Activated CD4-positive, alpha-beta T cell treated with anti-CD3 and anti-CD28 coated beads for 36 hours (primary cell): ENCODE data around the gene CDH4. TPM values are rescaled to one million over a fixed set of nuclear protein-coding genes. Genes with fewer than 3 reads are reported as not detected.
A peak's percentile ranks its signal among the peaks of the same experiment; 100 is the strongest.

ENCODE experiments used
- ATAC-seq: fragments of 200-7000 bp; cut with Tn5 transposase; one replicate; pipeline ENCODE4 v1.10.0; 2021; ENCODE audit warnings: mild to moderate bottlenecking, moderate library complexity
- CTCF ChIA-PET: fragments of 350-600 bp; sonication (Branson Sonifier 250); formaldehyde crosslinking; loops from one replicate; lab custom pipeline; 2021; ENCODE audit warnings: antibody characterized with exemption; lab: Charles Lee
- POLR2A ChIA-PET: fragments of 350-600 bp; sonication (Branson Sonifier 250); formaldehyde crosslinking; loops from one replicate; lab custom pipeline; 2021; ENCODE audit warnings: antibody characterized with exemption, inconsistent platforms; lab: Charles Lee
- DNase-seq: peaks from one replicate; pipeline ENCODE4 v3.0.0-alpha.2; 2020
- H3K27ac Mint-ChIP-seq: one replicate; pipeline ENCODE4 v1.8.0; 2021; ENCODE audit warnings: mixed read lengths
- H3K27me3 Mint-ChIP-seq: one replicate; pipeline ENCODE4 v1.8.0; 2021; ENCODE audit warnings: mixed read lengths
- H3K36me3 Mint-ChIP-seq: one replicate; pipeline ENCODE4 v1.8.0; 2021; ENCODE audit warnings: low read depth, mixed read lengths
- H3K4me1 Mint-ChIP-seq: one replicate; pipeline ENCODE4 v1.8.0; 2021; ENCODE audit warnings: mixed read lengths
- H3K4me3 Mint-ChIP-seq: one replicate; pipeline ENCODE4 v1.8.0; 2021; ENCODE audit warnings: mild to moderate bottlenecking, moderate library complexity, mixed read lengths
- H3K9me3 Mint-ChIP-seq: one replicate; pipeline ENCODE4 v1.8.0; 2021; ENCODE audit warnings: low read depth, mixed read lengths
- intact Hi-C, 2 experiments: fragments of 100-400 bp; cut with DNase I in 1 of 2; cut with micrococcal nuclease in 1 of 2; formaldehyde crosslinking; loops; one replicate each; pipeline versions ENCODE4 v1.14.2 to v1.15.1; 2022 to 2024; cut with DNase I, micrococcal nuclease
- total RNA-seq, 2 experiments: library from RNA; stranded (reverse); gene quantifications; one replicate each; pipeline ENCODE4 v1.2.3, GENCODE V29; 2021

The CDH4 gene
- total RNA-seq, 2 experiments from 2014 or later: not detected

DNA sequence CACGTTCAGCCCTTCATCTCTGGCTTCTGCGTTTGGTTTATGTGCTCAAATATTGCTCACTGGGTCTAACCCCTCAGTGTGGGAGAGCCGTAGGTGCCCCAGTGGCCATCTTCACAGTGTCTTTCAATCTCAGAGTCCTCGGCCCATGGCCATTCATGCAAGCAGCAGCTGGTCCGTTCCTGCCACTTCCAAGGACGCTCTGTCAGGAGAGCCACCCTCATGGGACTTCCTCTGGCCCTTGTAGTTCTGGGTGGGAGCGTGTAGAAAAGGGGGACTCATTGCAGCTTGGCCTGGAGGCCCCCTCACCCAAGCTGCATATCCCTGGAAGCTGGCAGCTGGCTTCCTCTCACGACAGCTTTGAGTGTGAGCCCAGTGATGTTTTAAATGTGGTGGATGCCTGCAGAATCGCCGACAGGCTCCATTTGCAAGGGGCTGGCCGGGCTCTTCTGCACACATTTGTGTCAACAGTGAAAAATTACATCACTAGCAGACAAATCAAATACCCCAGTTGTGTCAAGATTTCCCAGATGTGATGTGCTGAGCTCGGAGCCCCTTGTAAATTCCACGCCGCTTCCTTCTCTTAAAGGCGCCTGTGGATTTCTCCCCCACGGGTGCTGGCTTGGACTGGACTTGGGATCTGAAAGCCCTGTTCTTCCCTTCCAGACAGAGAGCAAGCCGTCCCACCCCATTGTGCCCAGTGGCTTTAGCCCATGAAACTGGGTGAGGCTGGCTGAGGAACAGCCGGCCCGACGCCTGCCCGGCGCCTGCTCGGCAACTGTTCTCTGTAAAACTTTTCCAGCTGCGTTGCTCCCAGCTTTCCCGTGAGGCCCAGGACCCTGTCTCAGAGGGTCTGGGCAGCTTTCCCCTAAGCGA, 453.6 kb downstream of the CDH4 start:
- DNase-seq (no peak), ATAC-seq (no peak)
- POLR2A ChIA-PET: no interaction called here
- H3K4me3 Mint-ChIP-seq: no peak overlapping the region
- H3K9me3 Mint-ChIP-seq: no peaks in the 10 kb centered on the region
- H3K27ac Mint-ChIP-seq: no peak overlapping the region
- CTCF ChIA-PET: no interaction called here
- no peaks in the 10 kb centered on the region for H3K27me3 Mint-ChIP-seq
- intact Hi-C loops: no loop called here
- no peaks in the 10 kb centered on the region for H3K36me3 Mint-ChIP-seq
- no peaks in the 10 kb centered on the region for H3K4me1 Mint-ChIP-seq

DNA sequence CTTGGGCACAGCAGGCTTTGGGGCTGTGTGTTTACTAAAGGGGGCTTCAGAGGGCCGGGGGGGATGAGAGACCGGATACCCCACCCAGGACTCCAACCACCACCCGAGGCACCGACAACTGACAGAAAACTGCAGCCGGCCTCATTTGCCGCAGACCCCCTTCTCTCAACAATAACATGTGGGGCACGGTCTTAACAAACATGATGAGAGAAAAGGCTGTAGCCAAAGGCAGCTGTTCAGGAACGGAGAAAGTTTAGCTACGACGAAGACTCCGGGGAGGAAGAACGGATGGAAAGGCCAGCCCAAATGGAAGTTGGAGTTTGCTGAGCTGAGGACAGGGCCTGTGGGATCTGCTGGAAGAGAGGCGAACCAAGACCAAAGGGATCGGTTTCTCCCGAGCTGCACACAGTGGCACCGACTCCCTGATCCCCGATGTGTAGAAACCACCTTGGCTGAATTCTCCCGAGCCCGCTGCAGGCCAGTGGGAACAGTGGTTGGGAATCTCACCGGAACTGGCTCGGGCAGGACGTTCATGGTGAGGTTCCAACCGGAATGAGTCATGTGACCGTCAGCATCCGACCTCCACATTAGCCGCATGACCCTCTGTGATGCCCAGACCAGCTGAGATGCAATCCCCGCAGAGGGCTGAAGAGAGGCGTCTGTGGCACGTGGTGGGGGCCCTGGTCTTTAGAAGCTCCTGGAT, 454.3 kb downstream of the CDH4 start:
- no peaks in the 10 kb centered on the region for H3K4me1 Mint-ChIP-seq
- no peak overlapping the region for H3K4me3 Mint-ChIP-seq
- no peaks in the 10 kb centered on the region for H3K36me3 Mint-ChIP-seq
- ATAC-seq (no peak), DNase-seq (no peak)
- ChIA-PET CTCF (no interaction called here), POLR2A (no interaction called here)
- intact Hi-C loops: no loop called here
- H3K27me3 Mint-ChIP-seq: no peaks in the 10 kb centered on the region
- no peaks in the 10 kb centered on the region for H3K9me3 Mint-ChIP-seq
- no peak overlapping the region for H3K27ac Mint-ChIP-seq

GRCh38 chr20:61708891-61709290, 456.8 kb downstream of the CDH4 start:
- DNase-seq: no peak
- Mint-ChIP-seq H3K9me3 (no peaks in the 10 kb centered on the region), H3K27ac (no peak overlapping the region), H3K27me3 (no peaks in the 10 kb centered on the region), H3K4me1 (no peaks in the 10 kb centered on the region), H3K4me3 (no peak overlapping the region), H3K36me3 (no peaks in the 10 kb centered on the region)
- POLR2A ChIA-PET: no interaction called here
- ATAC-seq: no peak
- CTCF ChIA-PET: no interaction called here
- intact Hi-C loops: no loop called here

DNA sequence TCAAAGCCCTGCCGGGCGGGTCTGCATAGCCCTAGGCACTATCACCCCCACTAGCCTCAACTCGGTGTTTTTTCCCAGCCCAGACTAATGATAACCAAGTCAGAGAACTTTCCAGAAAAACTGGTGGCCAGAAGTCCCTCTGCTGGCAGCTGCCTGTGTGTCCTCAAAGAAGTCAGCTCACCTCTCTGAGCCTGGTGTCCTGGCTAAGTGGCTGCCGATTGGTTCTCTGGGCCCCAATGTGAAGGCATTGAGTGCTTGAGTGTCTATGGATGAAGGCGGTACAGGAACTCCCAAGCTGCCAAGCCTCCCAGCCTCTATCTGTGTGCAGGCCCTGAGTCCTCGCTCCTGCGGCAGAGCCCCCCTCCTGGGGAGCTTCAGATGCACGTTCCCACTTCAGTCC, 458.0 kb downstream of the CDH4 start:
- no peak for ATAC-seq
- Mint-ChIP-seq H3K4me1 (no peaks in the 10 kb centered on the region), H3K27ac (no peak overlapping the region), H3K36me3 (no peaks in the 10 kb centered on the region), H3K27me3 (no peaks in the 10 kb centered on the region), H3K4me3 (no peak overlapping the region), H3K9me3 (no peaks in the 10 kb centered on the region)
- ChIA-PET CTCF (no interaction called here), POLR2A (no interaction called here)
- DNase-seq: no peak
- intact Hi-C loops: no loop called here

DNA sequence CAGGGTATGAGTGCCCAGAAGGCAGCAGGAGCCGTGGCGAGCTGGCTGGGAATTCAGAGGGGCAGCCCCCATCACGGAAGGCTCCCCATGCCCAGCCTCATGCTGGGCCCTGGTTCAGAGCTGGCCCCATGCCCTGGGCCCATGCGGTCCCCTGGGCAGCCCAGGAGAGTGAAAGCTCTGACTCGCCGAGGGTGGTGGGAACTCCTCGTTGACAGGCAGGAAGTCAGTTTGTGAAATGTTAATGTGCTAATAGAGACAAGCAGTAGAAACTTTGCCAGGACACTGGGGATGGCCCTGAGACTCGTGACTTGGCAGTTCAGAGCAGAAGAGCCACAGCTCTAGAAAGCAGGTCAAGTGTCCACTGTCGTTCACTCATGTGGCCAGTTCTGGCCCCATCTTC, 460.6 kb downstream of the CDH4 start:
- Mint-ChIP-seq H3K4me3 (no peak overlapping the region), H3K9me3 (no peaks in the 10 kb centered on the region), H3K27ac (no peak overlapping the region), H3K27me3 (no peaks in the 10 kb centered on the region), H3K36me3 (no peaks in the 10 kb centered on the region), H3K4me1 (no peaks in the 10 kb centered on the region)
- no peak for ATAC-seq
- DNase-seq: no peak
- intact Hi-C loops: no loop called here
- ChIA-PET POLR2A (no interaction called here), CTCF (interaction anchor here (0.7 kb wide), 1 partner anchor 137 kb away, joined by 3 read pairs; no protein-coding TSS in a partner anchor)

DNA sequence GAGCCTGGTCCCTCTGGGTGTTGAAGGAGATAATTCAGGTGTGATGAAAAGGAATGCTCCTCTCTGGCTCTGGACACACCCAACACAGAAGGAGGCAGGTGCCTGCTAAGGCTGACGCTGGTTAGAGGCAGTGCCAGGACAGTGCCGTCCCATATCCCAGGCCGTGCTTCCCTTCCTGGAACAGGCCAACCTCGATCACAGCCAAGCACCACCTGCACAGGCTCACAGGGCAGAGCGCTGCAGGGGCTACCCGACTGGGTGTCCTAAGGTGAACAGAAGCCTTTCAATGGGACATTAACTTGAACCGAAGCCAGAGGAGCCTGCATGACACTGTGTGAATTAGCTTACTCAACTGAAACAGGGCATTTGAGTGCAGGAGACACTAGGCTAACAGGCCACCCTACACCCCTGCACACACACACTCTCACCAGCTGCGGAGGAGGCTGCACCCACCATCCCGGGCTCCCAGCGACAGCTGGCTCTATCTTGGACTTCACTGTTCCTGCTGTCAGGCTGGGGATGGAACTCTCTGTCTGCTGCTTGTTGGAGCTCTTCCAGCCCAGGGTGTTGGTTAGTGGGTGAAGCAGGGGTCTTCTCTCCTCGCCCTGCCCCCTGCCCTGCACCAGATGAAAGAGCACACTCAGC, 466.4 kb downstream of the CDH4 start:
- ChIA-PET POLR2A (no interaction called here), CTCF (no interaction called here)
- no peaks in the 10 kb centered on the region for H3K27me3 Mint-ChIP-seq
- H3K4me3 Mint-ChIP-seq: no peak overlapping the region
- DNase-seq (no peak), ATAC-seq (no peak)
- no peaks in the 10 kb centered on the region for H3K9me3 Mint-ChIP-seq
- no peaks in the 10 kb centered on the region for H3K36me3 Mint-ChIP-seq
- intact Hi-C loops: no loop called here
- H3K4me1 Mint-ChIP-seq: peaks cover 12% of the 10 kb centered on the region
- peak overlapping the region; percentile 12 for H3K27ac Mint-ChIP-seq

DNA sequence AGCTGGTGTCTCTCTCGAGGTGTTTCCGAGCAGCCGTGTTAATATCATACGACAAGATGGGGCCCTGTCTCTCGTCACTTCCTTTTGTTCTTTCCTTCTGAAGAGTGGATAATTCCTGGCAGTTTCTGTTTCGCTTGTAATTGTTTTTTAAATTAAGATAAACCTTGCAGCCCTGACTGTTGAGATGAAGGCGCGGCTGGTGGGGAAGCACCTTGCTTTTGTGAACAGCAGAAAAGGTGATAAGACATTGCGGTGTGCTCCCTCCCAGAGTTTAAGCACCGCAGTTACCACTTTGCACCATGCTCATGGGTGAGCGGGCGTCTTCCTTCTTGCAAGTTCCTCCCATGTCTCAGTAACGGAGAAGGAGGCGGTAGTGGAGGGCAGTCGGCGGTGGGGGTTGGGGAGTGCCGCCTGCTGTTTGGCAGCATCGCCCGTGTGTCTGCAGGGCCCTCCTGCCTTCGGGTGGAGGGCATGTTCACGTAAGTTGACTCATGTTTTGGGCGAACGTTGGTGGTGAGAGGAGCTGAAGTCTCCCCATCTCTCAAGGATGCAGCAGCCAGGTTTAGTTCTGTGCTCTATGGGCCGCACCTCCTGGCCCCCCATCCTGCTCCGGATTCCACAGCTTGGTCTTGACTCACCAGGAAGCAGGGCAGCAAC, 467.8 kb downstream of the CDH4 start:
- peak; percentile 57 for DNase-seq
- Mint-ChIP-seq H3K4me1 (peaks cover 12% of the 10 kb centered on the region), H3K4me3 (peak overlapping the region; percentile 54), H3K9me3 (no peaks in the 10 kb centered on the region), H3K36me3 (no peaks in the 10 kb centered on the region), H3K27ac (peak overlapping the region; percentile 79), H3K27me3 (no peaks in the 10 kb centered on the region)
- intact Hi-C loops: no loop called here
- POLR2A ChIA-PET: no interaction called here
- ATAC-seq: peak; percentile 78
- CTCF ChIA-PET: no interaction called here

GRCh38 chr20:61720348-61720696, 468.3 kb downstream of the CDH4 start:
- ATAC-seq (no peak), DNase-seq (no peak)
- Mint-ChIP-seq H3K4me1 (peaks cover 12% of the 10 kb centered on the region), H3K27me3 (no peaks in the 10 kb centered on the region), H3K9me3 (no peaks in the 10 kb centered on the region), H3K4me3 (peak overlapping the region; percentile 54), H3K27ac (no peak overlapping the region), H3K36me3 (no peaks in the 10 kb centered on the region)
- intact Hi-C loops: no loop called here
- CTCF ChIA-PET: no interaction called here
- POLR2A ChIA-PET: no interaction called here

GRCh38 chr20:61722146-61722678, 470.2 kb downstream of the CDH4 start:
- Mint-ChIP-seq H3K9me3 (no peaks in the 10 kb centered on the region), H3K27ac (no peak overlapping the region), H3K36me3 (no peaks in the 10 kb centered on the region), H3K27me3 (no peaks in the 10 kb centered on the region), H3K4me1 (peaks cover 12% of the 10 kb centered on the region), H3K4me3 (no peak overlapping the region)
- intact Hi-C loops: no loop called here
- CTCF ChIA-PET: no interaction called here
- POLR2A ChIA-PET: no interaction called here
- DNase-seq: no peak
- ATAC-seq: no peak

- Mint-ChIP-seq H3K4me3 (no peak overlapping the region), H3K36me3 (no peaks in the 10 kb centered on the region), H3K9me3 (no peaks in the 10 kb centered on the region), H3K27ac (no peak overlapping the region), H3K4me1 (peaks cover 12% of the 10 kb centered on the region), H3K27me3 (no peaks in the 10 kb centered on the region)
- CTCF ChIA-PET: no interaction called here
- POLR2A ChIA-PET: no interaction called here
- DNase-seq: no peak
- intact Hi-C loops: no loop called here
- ATAC-seq: no peak
Measured at GRCh38 chr20:61723529-61724257, 471.6 kb downstream of the CDH4 start.

DNA sequence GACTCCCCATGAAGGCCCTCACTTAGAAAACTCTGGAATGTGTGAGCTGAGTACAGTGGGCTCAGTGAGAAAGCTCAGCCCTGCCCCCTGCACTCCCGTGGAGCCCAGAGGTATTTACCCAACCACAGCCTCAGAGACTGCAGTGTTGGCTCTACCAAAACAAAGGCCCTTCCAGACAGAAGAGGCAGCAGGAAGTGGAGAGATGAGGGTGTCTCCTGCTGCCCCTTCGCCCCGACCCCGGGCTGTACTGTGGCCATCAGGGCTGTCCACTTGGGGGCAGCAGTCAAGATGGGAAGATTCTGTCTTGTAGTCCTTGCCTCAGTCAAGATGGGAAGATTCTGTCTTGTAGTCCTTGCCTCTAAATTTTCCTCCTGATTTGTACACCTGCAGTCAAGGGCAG, 472.3 kb downstream of the CDH4 start:
- H3K4me1 Mint-ChIP-seq: peaks cover 8% of the 10 kb centered on the region
- intact Hi-C loops: no loop called here
- no peak for ATAC-seq

More for the DNA sequence above, 472.3 kb downstream of the CDH4 start:
- Mint-ChIP-seq H3K27ac (no peak overlapping the region), H3K4me3 (no peak overlapping the region), H3K9me3 (no peaks in the 10 kb centered on the region), H3K36me3 (no peaks in the 10 kb centered on the region), H3K27me3 (no peaks in the 10 kb centered on the region)
- no peak for DNase-seq
- POLR2A ChIA-PET: no interaction called here
- CTCF ChIA-PET: no interaction called here
